Keratinocyte (primary cell): Measurements from ENCODE around the gene INHA. TPM values are rescaled to one million over a fixed set of nuclear protein-coding genes. Genes with fewer than 3 reads are reported as not detected.

ENCODE experiments used
- DNase-seq: peaks from one replicate; pipeline ENCODE4 v3.0.0-alpha.2; 2011; ENCODE audit warnings: low read depth, missing footprints, low spot score
- FAIRE-seq: peaks from 2 replicates; lab custom pipeline; 2011; peaks lifted over from hg19 to GRCh38; lab: Jason Lieb, UNC
- H2AFZ ChIP-seq: 2 replicates; pipeline ENCODE4 v1.6.0; 2012; ENCODE audit warnings: low read length, control low read depth, inconsistent platforms; ENCODE audit not compliant: control insufficient read depth
- H3K27ac ChIP-seq: 2 replicates; pipeline ENCODE4 v1.5.1; 2011; ENCODE audit warnings: low read length; ENCODE audit not compliant: control insufficient read depth, insufficient read depth
- H3K27me3 ChIP-seq: 3 replicates; pipeline ENCODE4 v1.6.0; 2011; ENCODE audit warnings: low read length; ENCODE audit not compliant: control insufficient read depth, insufficient read depth; ENCODE audit errors: extremely low read depth
- H3K36me3 ChIP-seq, 2 experiments: 2 replicates in 1 of 2; 3 replicates in 1 of 2; pipeline ENCODE4 v1.5.1; 2011; ENCODE audit warnings: low read length in 2 of 2, mild to moderate bottlenecking in 1 of 2; ENCODE audit not compliant: control insufficient read depth in 2 of 2, insufficient read depth in 2 of 2; ENCODE audit errors: extremely low read depth in 1 of 2
- H3K4me1 ChIP-seq: 3 replicates; pipeline ENCODE4 v1.5.1; 2011; ENCODE audit warnings: low read length; ENCODE audit not compliant: control insufficient read depth, insufficient read depth; ENCODE audit errors: extremely low read depth
- H3K4me2 ChIP-seq: 3 replicates; pipeline ENCODE4 v1.6.0; 2011; ENCODE audit warnings: low read depth, low read length; ENCODE audit not compliant: control insufficient read depth, insufficient read depth; ENCODE audit errors: extremely low read depth
- H3K4me3 ChIP-seq, 3 experiments: fragments of 200-600 bp in 1 of 3; sonication (generic) in 1 of 3; 2 replicates in 2 of 3; 3 replicates in 1 of 3; pipeline ENCODE4 v1.5.1; 2011 to 2016; ENCODE audit warnings: low read length in 3 of 3, mild to moderate bottlenecking in 3 of 3, control low read depth in 2 of 3, inconsistent platforms in 1 of 3, low read depth in 1 of 3, mixed read lengths in 1 of 3, mixed run types in 1 of 3, moderate library complexity in 1 of 3; ENCODE audit not compliant: control insufficient read depth in 2 of 3, insufficient read depth in 2 of 3; ENCODE audit errors: extremely low read depth in 1 of 3
- H3K79me2 ChIP-seq: 2 replicates; pipeline ENCODE4 v1.6.0; 2012; ENCODE audit warnings: low read length; ENCODE audit not compliant: control insufficient read depth, insufficient read depth
- H3K9ac ChIP-seq: 3 replicates; pipeline ENCODE4 v1.6.0; 2011; ENCODE audit warnings: low read length; ENCODE audit not compliant: control insufficient read depth, insufficient read depth; ENCODE audit errors: extremely low read depth
- H3K9me1 ChIP-seq: 3 replicates; pipeline ENCODE4 v1.6.0; 2011; ENCODE audit warnings: low read length; ENCODE audit not compliant: control insufficient read depth, insufficient read depth; ENCODE audit errors: extremely low read depth
- H3K9me3 ChIP-seq: 2 replicates; pipeline ENCODE4 v1.5.1; 2012; ENCODE audit warnings: low read depth, low read length; ENCODE audit not compliant: control insufficient read depth
- H4K20me1 ChIP-seq: 3 replicates; pipeline ENCODE4 v1.6.0; 2011; ENCODE audit warnings: low read length; ENCODE audit not compliant: control insufficient read depth, insufficient read depth; ENCODE audit errors: extremely low read depth
- CTCF ChIP-seq, 3 experiments: IDR thresholded peaks in 1 of 3; conservative IDR thresholded peaks in 1 of 3; optimal IDR thresholded peaks in 1 of 3; 2 replicates in 2 of 3; 3 replicates in 1 of 3; pipeline versions ENCODE3 to v1.5.1; 2011; ENCODE audit warnings: low read length in 3 of 3, mild to moderate bottlenecking in 3 of 3, moderate library complexity in 2 of 3, control low read depth in 1 of 3, inconsistent platforms in 1 of 3; ENCODE audit not compliant: insufficient read depth in 2 of 3; ENCODE audit errors: extremely low read depth in 1 of 3
- EZH2 ChIP-seq: IDR thresholded peaks from one replicate; pipeline ENCODE4 v1.6.1; 2012; ENCODE audit warnings: inconsistent platforms, mild to moderate bottlenecking, low read length, moderate library complexity
- dilution Hi-C: fragments of 300-500 bp; cut with MboI; formaldehyde crosslinking; loops from one replicate; pipeline ENCODE4 v1.7.0; 2020; ENCODE audit warnings: low sequenced_read_pairs; ENCODE audit not compliant: extremely low pct_ligation_motif_present
- polyA plus RNA-seq, 5 experiments: library from polyadenylated mRNA; depleted of rRNA in 3 of 5; stranded (reverse) in 3 of 5; stranded (forward) in 1 of 5; unstranded in 1 of 5; fragments of >200 nt; gene quantifications; 1 replicate in 1 of 5; 2 replicates in 3 of 5; 3 replicates in 1 of 5; pipeline versions ENCODE4 v1.2.1 to v1.2.3, GENCODE V29; 2011 to 2012; ENCODE audit warnings: missing spikeins in 2 of 5, low read depth in 1 of 5, low replicate concordance in 1 of 5

Gene INHA
- polyA plus RNA-seq, 1 donor (not counting 4 experiments of a cell fraction or from before 2014, with no cell fraction given) = 0.18 TPM

DNA sequence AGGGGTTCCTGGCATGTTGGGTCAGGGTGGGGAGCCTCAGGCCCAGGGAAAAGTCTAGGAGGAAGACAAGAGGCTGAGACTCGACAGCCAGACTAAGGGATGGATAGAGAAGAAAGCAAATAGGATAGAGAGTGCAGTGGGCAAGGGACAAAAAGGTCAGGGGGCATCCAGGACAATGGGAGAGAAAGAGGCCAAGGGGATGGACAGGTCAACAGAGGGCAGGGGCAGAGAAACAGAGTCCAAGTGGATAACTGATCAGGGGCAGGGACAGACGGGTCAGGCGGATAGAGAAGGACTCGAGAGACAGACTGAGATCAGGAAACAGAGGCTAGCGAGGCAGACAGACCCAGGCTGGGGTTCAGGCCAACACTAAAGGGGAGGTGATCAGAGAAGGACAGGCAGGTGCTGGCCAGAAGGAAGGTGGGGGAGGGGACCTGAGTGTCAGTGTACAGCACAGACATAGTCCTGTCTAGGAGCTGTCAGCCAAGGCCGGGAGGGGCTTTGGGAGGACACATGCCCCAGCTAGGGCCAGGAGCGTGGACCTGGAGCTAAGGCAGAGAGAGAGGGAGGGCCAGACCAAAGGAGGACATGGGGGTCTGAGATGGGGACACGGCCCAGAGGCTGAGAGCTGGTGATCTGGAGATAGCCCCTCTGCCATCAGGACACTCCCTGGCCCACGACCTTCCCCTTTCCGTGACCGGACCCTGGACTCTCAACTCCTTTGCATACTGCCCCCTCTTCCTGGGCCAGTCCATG lies 45.6 kb upstream of the INHA start:
- no peaks in the 10 kb centered on the region for H3K36me3 ChIP-seq
- dilution Hi-C loops = no loop called here
- FAIRE-seq (no peak), DNase-seq (no peak)
- H3K9me3 ChIP-seq = no peaks in the 10 kb centered on the region
- no peaks in the 10 kb centered on the region for H3K9me1 ChIP-seq
- no peak overlapping the region for H3K4me3 ChIP-seq
- peaks cover 8% of the 10 kb centered on the region for H3K4me1 ChIP-seq
- H3K4me2 ChIP-seq = no peak overlapping the region
- no peak overlapping the region for H3K9ac ChIP-seq
- H3K79me2 ChIP-seq = no peaks in the 10 kb centered on the region
- peaks cover 52% of the 10 kb centered on the region for H3K27me3 ChIP-seq
- TF ChIP-seq EZH2 = no peak
- no peak for TF ChIP-seq CTCF (optimal IDR thresholded peaks at IDR 0.05 in 1 of 3, IDR thresholded peaks at IDR 0.05 in 1 of 3, conservative IDR thresholded peaks at IDR 0.05 in 1 of 3; ENCODE audit: extremely low read depth in 1 of 3, insufficient read depth in 2 of 3, low read length in 3 of 3)
- no peak overlapping the region for H2AFZ ChIP-seq
- no peak overlapping the region for H3K27ac ChIP-seq
- H4K20me1 ChIP-seq = peaks cover 3% of the 10 kb centered on the region

GRCh38 chr2:219527076-219527394 lies 45.1 kb upstream of the INHA start:
- no peak overlapping the region for H3K4me3 ChIP-seq
- TF ChIP-seq CTCF (optimal IDR thresholded peaks at IDR 0.05 in 1 of 3, IDR thresholded peaks at IDR 0.05 in 1 of 3, conservative IDR thresholded peaks at IDR 0.05 in 1 of 3; ENCODE audit: extremely low read depth in 1 of 3, insufficient read depth in 2 of 3, low read length in 3 of 3) = no peak
- TF ChIP-seq EZH2 = no peak
- H4K20me1 ChIP-seq = peaks cover 3% of the 10 kb centered on the region
- no peak overlapping the region for H3K27ac ChIP-seq
- peaks cover 5% of the 10 kb centered on the region for H3K4me1 ChIP-seq
- H3K36me3 ChIP-seq = no peaks in the 10 kb centered on the region
- dilution Hi-C loops = no loop called here
- no peaks in the 10 kb centered on the region for H3K79me2 ChIP-seq
- FAIRE-seq = no peak
- DNase-seq = no peak
- no peaks in the 10 kb centered on the region for H3K9me1 ChIP-seq
- H2AFZ ChIP-seq = no peak overlapping the region
- H3K9me3 ChIP-seq = no peaks in the 10 kb centered on the region
- H3K4me2 ChIP-seq = no peak overlapping the region
- no peak overlapping the region for H3K9ac ChIP-seq
- peaks cover 55% of the 10 kb centered on the region for H3K27me3 ChIP-seq
